Esophagus (tissue), 2 donors: ENCODE data around the gene RGMA. TPM values are rescaled to one million over a fixed set of nuclear protein-coding genes. Genes with fewer than 3 reads are reported as not detected.
A peak's percentile ranks its signal among the peaks of the same experiment; 100 is the strongest.

Experiments used
- H3K27ac ChIP-seq, 2 donors: one replicate each; pipeline ENCODE4 v1.5.1; 2013; ENCODE audit warnings: low read depth in 2 of 2, mild to moderate bottlenecking in 2 of 2, inconsistent platforms in 1 of 2, low read length in 1 of 2, moderate library complexity in 1 of 2
- H3K27me3 ChIP-seq, 2 donors: one replicate each; pipeline ENCODE4 v1.6.1; 2013; ENCODE audit warnings: low read length in 2 of 2, control low read depth in 1 of 2, mild to moderate bottlenecking in 1 of 2; ENCODE audit not compliant: insufficient read depth in 2 of 2, control insufficient read depth in 1 of 2
- H3K36me3 ChIP-seq, 2 donors: one replicate each; pipeline ENCODE4 v1.6.1; 2013; ENCODE audit warnings: low read length in 1 of 2; ENCODE audit not compliant: control insufficient read depth in 2 of 2, insufficient read depth in 2 of 2
- H3K4me1 ChIP-seq, 2 donors: one replicate each; pipeline ENCODE4 v1.6.1; 2013; ENCODE audit warnings: low read length in 1 of 2; ENCODE audit not compliant: control insufficient read depth in 2 of 2, insufficient read depth in 2 of 2
- H3K4me3 ChIP-seq, 2 donors: one replicate each; pipeline ENCODE4 v1.5.1; 2013; ENCODE audit warnings: low read length in 2 of 2, mild to moderate bottlenecking in 2 of 2, low read depth in 1 of 2, moderate library complexity in 1 of 2
- H3K9me3 ChIP-seq, 2 donors: one replicate each; pipeline ENCODE4 v1.6.1; 2013; ENCODE audit warnings: mild to moderate bottlenecking in 2 of 2, low read depth in 1 of 2, low read length in 1 of 2, moderate library complexity in 1 of 2; ENCODE audit not compliant: control insufficient read depth in 2 of 2, insufficient read depth in 1 of 2
- WGBS, 2 donors: extraction: QIAGEN DNeasy Blood & Tissue Kit; methylation state at CpG; one replicate each; pipeline ENCODE4 v1.1.7; 2013; 5-methylcytosine and 5-hydroxymethylcytosine counted together
- polyA plus RNA-seq, 2 donors: library from polyadenylated mRNA; stranded (reverse); fragments of 200-250 nt; gene quantifications; one replicate each; pipeline ENCODE4 v1.2.3, GENCODE V29; 2013
- donor health status: healthy with polysubstance abuse.
- donor health status: Bipolar disorder and iron deficiency.

Gene RGMA
- polyA plus RNA-seq, 2 donors, result 27.7 to 30.9 TPM

DNA sequence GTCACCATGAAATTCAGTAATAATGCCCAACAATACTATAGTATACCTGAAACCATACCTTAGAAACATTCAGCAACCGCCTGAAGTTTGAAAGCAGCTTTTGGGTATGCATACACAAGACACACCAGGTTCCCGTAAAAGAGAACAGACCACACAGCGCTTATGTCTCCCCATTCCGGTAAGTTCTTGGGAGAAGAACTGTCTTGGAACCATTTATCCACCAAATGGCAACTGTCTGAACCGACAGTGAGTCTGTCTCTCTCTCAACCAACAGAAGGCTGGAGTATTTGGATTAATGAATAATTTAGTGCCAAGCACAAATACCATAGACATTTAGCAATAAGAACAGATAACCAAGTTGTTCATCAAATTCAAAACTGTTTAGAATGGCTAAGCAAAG lies 7.6 kb downstream of the RGMA start:
- no peak overlapping the region for H3K27ac ChIP-seq
- H3K4me1 ChIP-seq, result peaks cover 0 to 3% of the 10 kb centered on the region in 2 donors
- no peaks in the 10 kb centered on the region for H3K9me3 ChIP-seq
- no peak overlapping the region for H3K4me3 ChIP-seq
- WGBS, 2 donors, result 80 to 81% methylated on average over 5 of the region's 5 CpGs
- H3K27me3 ChIP-seq, result no peaks in the 10 kb centered on the region
- no peaks in the 10 kb centered on the region for H3K36me3 ChIP-seq

DNA sequence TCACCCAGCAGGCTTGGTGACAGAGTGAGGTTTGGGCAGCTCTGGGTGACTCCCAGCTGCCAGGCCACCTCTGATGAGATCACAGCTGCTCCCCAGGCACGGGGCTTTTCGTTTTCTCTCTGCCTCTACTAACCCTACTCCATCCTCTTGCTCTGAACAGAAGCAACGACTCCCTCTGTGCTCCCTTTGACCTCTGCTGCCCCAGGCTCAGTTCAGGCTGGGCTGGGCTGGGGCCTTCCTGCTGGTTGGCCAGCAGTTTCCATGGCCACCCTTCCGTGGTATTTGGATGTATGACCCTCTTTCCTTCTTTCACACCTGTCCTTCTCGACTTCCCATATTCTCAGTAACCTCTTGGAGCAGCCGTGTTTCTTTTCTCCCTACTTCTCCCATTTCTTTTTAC lies 8.6 kb downstream of the RGMA start:
- Histone ChIP-seq H3K4me3 (no peak overlapping the region), H3K36me3 (no peaks in the 10 kb centered on the region), H3K27ac (no peak overlapping the region), H3K4me1 (peaks cover 0 to 6% of the 10 kb centered on the region in 2 donors), H3K9me3 (no peaks in the 10 kb centered on the region), H3K27me3 (no peaks in the 10 kb centered on the region)
- WGBS, 2 donors, result 55 to 72% methylated on average over 6 of the region's 6 CpGs

DNA sequence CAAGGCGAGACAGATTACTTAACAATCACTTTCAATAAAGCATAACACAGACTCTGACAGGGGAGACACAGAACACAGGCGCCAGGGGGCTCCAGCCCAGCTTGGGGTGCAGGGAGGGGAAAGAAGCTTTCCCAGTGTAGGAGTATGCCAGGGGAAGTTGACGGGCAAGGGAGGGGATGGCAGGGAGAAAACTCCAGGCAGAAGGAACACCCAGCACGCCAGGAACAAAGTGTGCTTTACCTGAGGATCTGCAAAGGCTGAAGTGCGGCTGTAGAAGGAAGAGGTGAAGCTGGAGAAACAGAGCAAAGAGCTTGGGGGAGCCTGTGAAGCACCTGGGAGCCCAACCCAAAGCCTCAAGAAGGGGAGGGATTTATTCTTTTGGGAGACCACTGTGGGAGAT lies 12.1 kb downstream of the RGMA start:
- no peaks in the 10 kb centered on the region for H3K27me3 ChIP-seq
- H3K27ac ChIP-seq, result peak overlapping the region; percentile 27 to 73
- H3K4me1 ChIP-seq, result peaks cover 0 to 11% of the 10 kb centered on the region in 2 donors

DNA sequence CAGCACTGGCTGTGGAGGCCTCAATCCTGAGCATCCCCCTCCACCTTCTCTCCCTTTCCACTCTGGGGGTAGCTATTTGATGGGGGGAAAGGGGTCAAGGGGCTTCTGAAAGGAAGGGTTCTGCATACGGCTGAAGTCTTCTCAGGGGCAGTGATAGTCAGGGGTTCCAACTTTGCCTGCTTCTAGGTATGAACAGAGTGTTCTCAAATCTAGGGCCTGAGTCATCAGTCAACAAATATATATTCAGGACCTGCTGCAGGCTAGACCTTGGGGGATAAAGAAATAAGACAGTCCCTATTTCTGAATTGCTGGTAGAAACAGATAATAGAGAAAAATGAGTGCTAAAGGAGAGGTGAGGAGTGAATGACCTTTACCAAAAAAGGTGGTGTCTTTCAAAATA lies 12.8 kb downstream of the RGMA start:
- WGBS, 2 donors, result 83 to 87% methylated on average over 1 of the region's 1 CpG
- H3K27me3 ChIP-seq, result no peaks in the 10 kb centered on the region
- H3K4me1 ChIP-seq, result peaks cover 0 to 11% of the 10 kb centered on the region in 2 donors
- H3K27ac ChIP-seq, result no peak overlapping the region
- H3K9me3 ChIP-seq, result no peaks in the 10 kb centered on the region
- H3K4me3 ChIP-seq, result no peak overlapping the region
- H3K36me3 ChIP-seq, result no peaks in the 10 kb centered on the region

More for the DNA sequence above, 12.1 kb downstream of the RGMA start:
- Histone ChIP-seq H3K9me3 (no peaks in the 10 kb centered on the region), H3K4me3 (no peak overlapping the region), H3K36me3 (no peaks in the 10 kb centered on the region)
- 62 to 75% methylated on average over 5 of the region's 5 CpGs for WGBS, 2 donors

DNA sequence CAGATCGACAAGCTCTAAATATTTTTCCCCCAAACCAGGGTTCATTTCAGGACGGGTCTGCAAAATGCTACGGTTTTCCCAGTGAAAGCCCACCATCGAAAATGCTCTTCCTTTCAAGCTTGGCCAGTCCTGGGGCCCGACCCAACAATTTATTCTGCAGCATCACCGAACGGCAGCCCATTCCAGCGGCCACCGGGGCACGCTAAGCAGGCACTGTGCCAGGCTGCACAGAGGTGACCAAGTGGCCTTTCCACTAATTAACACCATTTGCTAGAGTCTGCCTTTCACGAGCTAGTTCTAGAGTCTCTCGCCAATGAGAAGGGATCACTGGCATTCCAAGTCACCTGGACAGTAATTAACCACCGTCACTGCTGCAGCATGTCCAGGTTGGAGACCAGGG lies 14.4 kb downstream of the RGMA start:
- no peak overlapping the region for H3K27ac ChIP-seq
- 75 to 84% methylated on average over 13 of the region's 13 CpGs for WGBS, 2 donors
- H3K36me3 ChIP-seq, result no peaks in the 10 kb centered on the region
- no peaks in the 10 kb centered on the region for H3K27me3 ChIP-seq
- peaks cover 0 to 15% of the 10 kb centered on the region in 2 donors for H3K4me1 ChIP-seq
- H3K9me3 ChIP-seq, result no peaks in the 10 kb centered on the region
- no peak overlapping the region for H3K4me3 ChIP-seq

DNA sequence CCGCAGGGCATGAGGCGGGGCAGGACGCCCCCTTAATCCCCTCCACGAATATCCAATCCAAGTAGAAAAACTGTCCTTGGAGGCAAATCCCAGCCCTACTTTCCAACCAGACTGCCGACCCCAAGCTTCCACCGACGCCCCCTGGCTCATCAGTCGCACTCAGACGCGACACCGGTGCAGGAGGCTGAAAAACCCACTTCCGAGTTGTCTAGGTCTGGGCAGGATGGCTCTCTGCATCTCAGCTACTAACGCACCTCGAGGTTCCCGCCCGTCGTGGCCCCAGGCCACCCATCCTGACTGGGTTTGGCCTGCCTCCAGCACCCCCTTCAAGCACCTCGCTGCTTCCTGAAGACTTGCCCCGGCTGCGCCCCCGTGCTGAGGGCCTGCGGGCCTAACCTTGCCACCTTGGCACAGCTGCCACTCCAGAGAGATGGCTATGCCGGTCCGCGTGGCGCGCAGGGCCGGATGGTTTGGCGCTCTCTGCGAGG lies 15.5 kb downstream of the RGMA start:
- peak overlapping the region; percentile 68 to 80 for H3K4me3 ChIP-seq
- WGBS, 2 donors, result 20 to 21% methylated on average over 30 of the region's 30 CpGs
- H3K27me3 ChIP-seq, result no peaks in the 10 kb centered on the region
- H3K9me3 ChIP-seq, result no peaks in the 10 kb centered on the region
- peak overlapping the region; percentile 86 to 88 for H3K27ac ChIP-seq
- H3K4me1 ChIP-seq, result peaks cover 0 to 15% of the 10 kb centered on the region in 2 donors
- no peaks in the 10 kb centered on the region for H3K36me3 ChIP-seq

GRCh38 chr15:93072411-93073394 lies 16.3 kb downstream of the RGMA start:
- 1 to 2% methylated on average over 95 to 96 of the region's 96 CpGs for whole genome bisulfite sequencing, 2 donors
- Histone ChIP-seq H3K4me3 (peak overlapping the region; percentile 68 to 80), H3K4me1 (peaks cover 2 to 15% of the 10 kb centered on the region in 2 donors), H3K27me3 (no peaks in the 10 kb centered on the region), H3K27ac (peak overlapping the region; percentile 86 to 88), H3K36me3 (no peaks in the 10 kb centered on the region), H3K9me3 (no peaks in the 10 kb centered on the region)

- Histone ChIP-seq H3K27ac (peak overlapping the region; percentile 80 to 88), H3K27me3 (no peaks in the 10 kb centered on the region), H3K36me3 (no peaks in the 10 kb centered on the region), H3K4me3 (peak overlapping the region; percentile 68 to 80), H3K4me1 (peaks cover 3 to 18% of the 10 kb centered on the region in 2 donors), H3K9me3 (no peaks in the 10 kb centered on the region)
- 2 to 3% methylated on average over 10 of the region's 10 CpGs for WGBS, 2 donors
Observed at GRCh38 chr15:93072011-93072410, 17.0 kb downstream of the RGMA start.

DNA sequence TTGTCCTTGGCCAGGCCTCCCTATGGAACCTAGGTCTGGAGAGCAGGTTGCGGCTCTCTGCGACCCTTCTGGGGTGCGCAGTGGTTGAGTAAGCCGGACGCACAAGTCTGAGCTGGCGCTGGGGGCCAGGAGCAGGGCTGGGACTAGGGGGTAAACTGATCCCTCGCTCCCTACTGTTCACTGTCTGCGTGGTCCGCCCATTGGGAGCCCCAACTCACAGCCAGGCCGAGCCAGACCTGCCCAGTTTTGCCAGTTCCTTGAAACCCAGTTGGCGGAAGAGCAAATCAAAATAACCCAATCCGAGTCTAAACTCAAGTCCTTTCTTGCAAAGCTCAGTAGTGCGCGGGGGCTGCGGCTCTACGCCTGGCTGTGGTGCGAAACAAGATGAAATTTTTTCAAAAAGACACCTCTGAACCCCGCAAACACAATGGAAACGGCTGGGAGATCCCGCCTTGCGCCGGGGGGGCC lies 17.5 kb downstream of the RGMA start:
- no peaks in the 10 kb centered on the region for H3K9me3 ChIP-seq
- H3K36me3 ChIP-seq, result no peaks in the 10 kb centered on the region
- H3K27me3 ChIP-seq, result no peaks in the 10 kb centered on the region
- H3K27ac ChIP-seq, result peak overlapping the region; percentile 86 to 88
- peaks cover 3 to 18% of the 10 kb centered on the region in 2 donors for H3K4me1 ChIP-seq
- whole genome bisulfite sequencing, 2 donors, result 19 to 30% methylated on average over 22 of the region's 22 CpGs
- peak overlapping the region; percentile 68 to 80 for H3K4me3 ChIP-seq
